ENCODE data around the gene BANK1.

DNA sequence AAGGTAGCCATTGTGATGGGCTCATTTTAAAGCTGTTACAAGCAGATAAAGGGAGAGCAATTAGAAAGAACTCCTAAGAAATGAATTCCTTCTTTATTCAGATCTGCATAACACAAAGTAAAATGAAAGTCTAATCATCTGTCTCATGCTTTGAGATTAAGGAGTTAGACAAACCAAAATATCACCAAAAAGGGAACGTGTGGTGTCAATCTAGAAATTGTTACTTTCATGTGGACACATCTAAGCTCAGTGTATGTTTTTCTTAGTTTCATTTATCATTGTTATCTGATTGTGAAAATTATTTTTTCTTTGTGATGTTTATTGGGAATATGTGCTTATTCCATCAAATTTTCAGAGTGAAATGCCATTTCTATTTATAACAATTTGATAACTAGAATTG is 80.3 kb downstream of the BANK1 start:
- TF ChIP-seq, protein P1, sequence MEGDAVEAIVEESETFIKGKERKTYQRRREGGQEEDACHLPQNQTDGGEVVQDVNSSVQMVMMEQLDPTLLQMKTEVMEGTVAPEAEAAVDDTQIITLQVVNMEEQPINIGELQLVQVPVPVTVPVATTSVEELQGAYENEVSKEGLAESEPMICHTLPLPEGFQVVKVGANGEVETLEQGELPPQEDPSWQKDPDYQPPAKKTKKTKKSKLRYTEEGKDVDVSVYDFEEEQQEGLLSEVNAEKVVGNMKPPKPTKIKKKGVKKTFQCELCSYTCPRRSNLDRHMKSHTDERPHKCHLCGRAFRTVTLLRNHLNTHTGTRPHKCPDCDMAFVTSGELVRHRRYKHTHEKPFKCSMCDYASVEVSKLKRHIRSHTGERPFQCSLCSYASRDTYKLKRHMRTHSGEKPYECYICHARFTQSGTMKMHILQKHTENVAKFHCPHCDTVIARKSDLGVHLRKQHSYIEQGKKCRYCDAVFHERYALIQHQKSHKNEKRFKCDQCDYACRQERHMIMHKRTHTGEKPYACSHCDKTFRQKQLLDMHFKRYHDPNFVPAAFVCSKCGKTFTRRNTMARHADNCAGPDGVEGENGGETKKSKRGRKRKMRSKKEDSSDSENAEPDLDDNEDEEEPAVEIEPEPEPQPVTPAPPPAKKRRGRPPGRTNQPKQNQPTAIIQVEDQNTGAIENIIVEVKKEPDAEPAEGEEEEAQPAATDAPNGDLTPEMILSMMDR (IDR thresholded peaks at IDR 0.05), result no peak
- TF ChIP-seq POLR2A (IDR thresholded peaks at IDR 0.05), result no peak
